GM19467 (cell line): ENCODE measurements around the gene ARMH3.

Experiments used
- ATAC-seq: cut with Tn5 transposase; IDR thresholded peaks from one replicate; pipeline ENCODE4 v1.9.1; 2021; ENCODE audit warnings: mild to moderate bottlenecking, moderate library complexity; ENCODE audit not compliant: unreplicated experiment

The ARMH3 gene

GRCh38 chr10:101834341-101834740, 221.6 kb downstream of the ARMH3 start:
- no peak for ATAC-seq

GRCh38 chr10:101833466-101833865, 222.5 kb downstream of the ARMH3 start:
- no peak for ATAC-seq

DNA sequence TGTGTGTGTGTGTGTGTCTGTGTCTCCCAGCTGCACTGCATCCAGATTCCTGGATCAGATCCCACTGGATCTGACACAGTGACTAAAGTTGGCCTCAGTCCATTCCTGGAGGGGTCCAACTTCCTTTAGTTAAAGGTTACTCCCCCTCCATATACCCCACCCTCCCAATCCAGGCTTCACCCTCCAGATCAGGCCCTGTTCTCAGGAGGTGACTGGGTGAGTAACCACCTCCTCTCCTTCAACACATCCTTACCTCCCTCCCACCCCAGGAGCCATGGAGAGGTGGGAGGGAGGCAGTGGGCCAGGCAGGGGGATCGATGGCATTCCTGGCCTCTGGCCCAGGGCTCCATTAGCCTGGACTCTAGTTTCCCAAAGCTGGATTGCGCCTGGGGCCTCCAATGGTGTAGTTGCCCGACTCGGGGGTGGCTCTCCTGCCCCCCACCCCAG, 223.6 kb downstream of the ARMH3 start:
- no peak for ATAC-seq

DNA sequence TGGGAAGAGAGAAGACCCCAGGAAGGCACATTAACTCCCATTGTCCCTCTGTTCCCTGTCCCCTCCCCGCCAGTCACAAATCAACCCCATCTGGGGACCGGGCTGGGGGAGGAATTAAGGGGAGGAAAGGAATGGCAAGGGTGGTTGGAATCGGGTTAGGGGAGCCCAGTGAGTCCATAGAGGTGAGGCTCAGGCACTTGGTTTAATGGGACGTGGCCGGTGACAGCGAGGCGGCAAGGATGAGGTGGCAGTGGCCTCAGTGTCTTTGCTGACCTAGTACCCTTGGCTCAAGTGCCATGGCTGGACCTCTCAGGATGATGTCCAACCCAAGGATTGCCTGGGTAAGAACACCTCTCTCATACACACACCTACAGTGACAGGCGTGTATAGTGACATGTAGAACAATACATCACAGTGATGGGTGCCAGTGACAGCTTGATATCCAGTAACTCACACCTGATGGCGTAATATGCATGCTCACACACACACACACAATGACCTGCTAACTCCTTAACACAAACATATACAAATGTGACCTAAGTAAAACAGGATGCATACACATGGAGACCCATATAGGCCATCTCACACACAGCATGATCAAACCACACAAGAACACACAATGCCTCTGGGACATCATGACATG, 224.7 kb downstream of the ARMH3 start:
- ATAC-seq = no peak

- peak; percentile 52 for ATAC-seq
Observed at GRCh38 chr10:101830322-101831168, 225.4 kb downstream of the ARMH3 start.

- ATAC-seq = no peak
Observed at GRCh38 chr10:101829561-101830315, 226.2 kb downstream of the ARMH3 start.

- no peak for ATAC-seq
Observed at GRCh38 chr10:101828766-101829551, 227.0 kb downstream of the ARMH3 start.

- ATAC-seq = no peak
Observed at GRCh38 chr10:101827919-101828600, 227.9 kb downstream of the ARMH3 start.

DNA sequence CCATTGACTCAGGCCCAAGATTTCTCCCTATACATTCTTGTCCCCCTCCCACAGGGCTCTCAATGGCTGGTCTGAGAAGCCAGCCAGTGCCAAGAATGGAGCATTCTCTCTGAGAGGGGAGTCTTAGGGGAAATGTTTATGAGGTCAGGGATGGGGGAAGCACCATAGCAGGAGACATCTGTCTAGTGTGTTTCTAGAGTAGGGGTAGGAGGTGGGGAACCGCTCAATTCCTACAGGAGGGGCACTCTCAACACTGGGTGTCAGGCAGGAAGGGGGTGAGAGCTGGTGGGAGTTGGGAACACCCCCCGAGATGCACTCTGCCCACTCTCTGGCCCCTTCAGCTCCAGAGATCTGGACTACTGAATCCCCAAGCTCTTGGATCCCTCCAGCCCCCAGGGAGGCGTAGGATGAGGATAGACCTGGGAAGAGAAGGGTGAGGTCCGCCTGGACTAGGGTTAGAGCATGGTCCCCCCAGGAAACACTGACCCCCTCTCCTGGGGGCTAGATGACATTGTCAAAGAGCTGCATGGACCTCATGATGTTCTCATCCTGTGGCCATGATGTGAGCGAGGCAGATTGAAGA, 229.0 kb downstream of the ARMH3 start:
- no peak for ATAC-seq

DNA sequence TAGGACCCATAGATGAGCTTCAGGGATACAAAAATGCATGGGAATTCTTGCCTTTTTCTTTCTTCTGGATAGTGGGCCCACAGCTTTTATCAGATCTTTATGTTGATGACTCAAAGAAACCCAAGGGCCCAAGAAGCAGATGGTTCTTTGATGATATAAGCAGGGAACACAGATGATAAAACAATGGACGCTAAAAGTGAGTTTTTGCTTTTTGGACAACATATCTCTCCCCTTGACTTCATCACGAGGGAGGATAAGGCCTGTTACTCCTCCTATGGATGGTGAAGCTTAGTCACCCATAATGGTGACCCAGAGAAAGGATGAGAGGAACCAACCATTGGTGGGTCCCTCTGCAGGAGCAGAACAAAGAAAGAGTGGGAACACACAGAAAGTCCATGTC, 231.2 kb downstream of the ARMH3 start:
- no peak for ATAC-seq

GRCh38 chr10:101818872-101819633, 236.9 kb downstream of the ARMH3 start:
- peak; percentile 10 for ATAC-seq

GRCh38 chr10:101818119-101818871, 237.7 kb downstream of the ARMH3 start, which contains the start of gene OGA:
Gene OGA, minus strand, starts transcription at chr10:101818444. Its CDS starts 422 bp downstream, at chr10:101818022.
- ATAC-seq = peak; percentile 87

DNA sequence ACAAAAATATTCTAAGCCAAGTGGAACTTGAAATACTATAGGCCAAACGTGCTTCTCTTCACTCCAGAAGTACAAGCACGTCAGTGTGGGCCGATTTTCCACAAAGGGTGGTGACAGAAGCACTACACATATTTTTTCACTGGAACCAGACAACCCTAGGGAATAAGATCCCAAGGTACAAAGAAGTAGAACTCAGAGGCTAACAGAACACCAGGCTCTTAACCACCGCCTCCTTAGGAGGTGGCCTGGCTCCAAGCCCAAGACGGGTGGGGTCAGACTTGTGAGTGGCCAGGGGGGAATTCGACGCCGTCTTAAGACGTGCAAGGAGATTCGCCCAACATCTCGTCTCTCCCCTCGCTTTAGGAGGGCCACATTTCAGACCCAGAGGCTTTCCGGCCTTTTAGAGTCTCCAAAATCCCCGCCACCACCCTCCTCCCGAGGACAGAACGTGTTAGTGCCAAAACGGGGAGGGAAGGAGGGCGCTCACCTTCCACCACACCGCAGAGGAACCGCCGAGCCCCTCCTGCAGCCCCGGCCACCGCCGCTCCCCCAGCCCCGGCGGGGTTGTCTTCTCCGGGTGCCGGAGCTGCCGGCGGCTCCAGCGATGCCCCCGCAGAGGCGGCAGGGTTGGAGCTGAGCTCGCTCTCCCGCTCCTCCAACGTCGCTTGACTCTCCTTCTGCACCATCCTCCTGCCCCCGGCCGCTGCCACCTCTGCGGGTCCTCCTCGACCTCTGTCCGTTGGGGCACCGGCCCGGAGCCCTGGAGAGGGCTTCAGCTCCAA, 238.4 kb downstream of the ARMH3 start:
- ATAC-seq = peak; percentile 2

DNA sequence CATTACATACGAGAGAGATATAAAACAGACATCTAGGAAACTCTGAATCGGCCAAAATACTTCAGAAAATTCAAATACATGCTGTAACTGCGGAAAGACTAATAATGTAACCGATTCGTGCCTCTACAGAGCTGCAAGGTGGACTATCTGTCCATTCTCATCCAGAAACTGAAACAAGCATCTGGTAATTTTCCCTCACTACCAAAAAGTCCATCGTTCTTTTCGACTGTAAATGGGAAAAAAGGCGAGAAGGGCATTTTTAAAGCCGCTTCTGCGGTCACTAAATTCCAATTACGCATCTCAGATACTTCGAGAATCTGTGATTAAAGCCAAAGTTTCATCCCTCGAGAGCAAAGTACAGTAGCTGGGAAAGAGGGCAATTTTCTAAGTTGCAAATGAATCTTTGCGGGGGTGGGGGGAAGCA, 239.0 kb downstream of the ARMH3 start:
- ATAC-seq = no peak

DNA sequence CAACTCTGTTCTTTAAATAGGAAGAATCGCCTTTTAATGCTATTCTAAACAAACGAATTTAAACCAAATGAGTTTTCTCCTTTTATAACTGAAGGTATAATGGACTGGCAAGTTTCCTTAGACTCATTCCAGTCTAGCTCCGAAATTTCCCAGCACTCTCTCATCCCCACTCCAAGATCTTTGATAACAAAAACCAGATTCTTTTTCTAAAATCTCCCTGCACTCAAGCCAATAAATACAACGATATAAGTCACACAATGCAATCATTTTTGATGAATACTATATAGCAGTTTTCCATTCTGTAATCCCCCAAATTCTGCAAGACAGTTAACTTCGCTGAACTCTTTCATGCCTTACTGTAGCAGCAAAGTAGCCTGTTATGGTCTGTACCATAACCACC, 239.6 kb downstream of the ARMH3 start:
- ATAC-seq = no peak

GRCh38 chr10:101814466-101815071, 241.4 kb downstream of the ARMH3 start:
- ATAC-seq = no peak

DNA sequence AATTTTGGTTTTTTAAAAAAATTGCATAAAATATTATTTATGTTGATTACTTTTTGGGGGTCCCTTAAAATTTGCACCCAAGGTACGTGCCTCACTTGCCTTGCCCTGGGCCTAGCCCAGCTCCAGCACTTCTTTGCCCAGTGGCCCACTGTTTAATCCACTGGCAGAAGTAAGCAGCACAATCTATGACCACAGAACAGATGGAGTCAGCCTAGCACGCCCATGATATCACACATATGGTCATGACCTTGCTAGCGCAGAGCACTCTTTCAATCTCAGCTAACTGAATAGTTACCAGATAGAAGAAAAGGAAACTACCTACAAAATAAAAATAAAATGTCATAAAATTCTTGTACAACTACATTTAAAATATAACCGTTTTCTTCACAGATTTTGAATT, 243.4 kb downstream of the ARMH3 start:
- ATAC-seq = no peak
